Measurements from ENCODE around the gene CNN2. TPM values are rescaled to one million over a fixed set of nuclear protein-coding genes. Genes with fewer than 3 reads are reported as not detected.

CNN2 gene
- polyA plus RNA-seq, 3 donors: 69.9 to 213 (median 144) TPM

GRCh38 chr19:1003283-1003682 lies 23.1 kb upstream of the CNN2 start:
- no peak overlapping the region for H3K4me3 Mint-ChIP-seq
- Histone ChIP-seq H3K4me2 (replicated peaks; ENCODE audit: extremely low read depth, low read length, poor library complexity, severe bottlenecking) (no peak overlapping the region), H3K9me3 (replicated peaks in 1 of 2; ENCODE audit: control insufficient read depth in 1 of 2, insufficient read depth in 1 of 2, low read length in 2 of 2) (peaks cover 0 to 3% of the 10 kb centered on the region in 2 donors), H3K27ac (ENCODE audit: low read depth in 1 of 2, low read length in 2 of 2) (no peak overlapping the region), H3K27me3 (ENCODE audit: control insufficient read depth in 2 of 2, insufficient read depth in 2 of 2, low read length in 2 of 2) (peaks cover 10 to 37% of the 10 kb centered on the region in 2 donors), H2AFZ (ENCODE audit: insufficient read depth, low read depth, low read length, poor library complexity, severe bottlenecking) (no peak overlapping the region), H3K79me2 (ENCODE audit: insufficient read depth, low read length) (no peaks in the 10 kb centered on the region), H3K4me1 (ENCODE audit: control insufficient read depth in 1 of 2, insufficient read depth in 2 of 2, low read length in 2 of 2) (peaks cover 12 to 13% of the 10 kb centered on the region in 2 donors), H3K36me3 (replicated peaks in 1 of 2; ENCODE audit: control insufficient read depth in 1 of 2, insufficient read depth in 2 of 2, low read length in 2 of 2) (no peaks in the 10 kb centered on the region), H3K4me3 (replicated peaks in 1 of 3; ENCODE audit: low read depth in 2 of 3, low read length in 3 of 3) (no peak overlapping the region), H3K9ac (ENCODE audit: insufficient read depth, low read length, poor library complexity, severe bottlenecking) (no peak overlapping the region), H4K20me1 (ENCODE audit: insufficient read depth, low read length) (peaks cover 4% of the 10 kb centered on the region)
- peaks cover under 1 to 9% (median 7%) of the 10 kb centered on the region in 7 donors for H3K9me3 Mint-ChIP-seq
- H3K27me3 Mint-ChIP-seq (ENCODE audit: low read depth in 3 of 3): peaks cover 29 to 47% (median 31%) of the 10 kb centered on the region in 3 donors
- 83% methylated on average over 37 of the region's 37 CpGs for whole genome bisulfite sequencing (ENCODE audit: insufficient coverage)
- no peak overlapping the region for H3K27ac Mint-ChIP-seq
- DNase-seq: no peak
- H3K36me3 Mint-ChIP-seq: peaks cover under 1 to 6% of the 10 kb centered on the region in 2 donors
- no peak for TF ChIP-seq CTCF (IDR thresholded peaks at IDR 0.05)
- intact Hi-C loops (cut with micrococcal nuclease): no loop called here
- H3K4me1 Mint-ChIP-seq: peaks cover 6% of the 10 kb centered on the region

- Mint-ChIP-seq H3K4me3 (no peak overlapping the region), H3K4me1 (peaks cover 6% of the 10 kb centered on the region), H3K27ac (peak overlapping the region in 1 of 7 donors; percentile 33), H3K27me3 (ENCODE audit: low read depth in 3 of 3) (peaks cover 23 to 37% (median 23%) of the 10 kb centered on the region in 3 donors), H3K9me3 (peaks cover 0 to 6% (median 4%) of the 10 kb centered on the region in 7 donors), H3K36me3 (peaks cover 3 to 5% of the 10 kb centered on the region in 2 donors)
- 85% methylated on average over 27 of the region's 32 CpGs for WGBS (ENCODE audit: insufficient coverage)
- Histone ChIP-seq H3K4me3 (replicated peaks in 1 of 3; ENCODE audit: low read depth in 2 of 3, low read length in 3 of 3) (no peak overlapping the region), H3K79me2 (ENCODE audit: insufficient read depth, low read length) (no peaks in the 10 kb centered on the region), H3K27me3 (ENCODE audit: control insufficient read depth in 2 of 2, insufficient read depth in 2 of 2, low read length in 2 of 2) (peaks cover 8 to 27% of the 10 kb centered on the region in 2 donors), H3K9ac (ENCODE audit: insufficient read depth, low read length, poor library complexity, severe bottlenecking) (no peak overlapping the region), H3K4me2 (replicated peaks; ENCODE audit: extremely low read depth, low read length, poor library complexity, severe bottlenecking) (no peak overlapping the region), H2AFZ (ENCODE audit: insufficient read depth, low read depth, low read length, poor library complexity, severe bottlenecking) (no peak overlapping the region), H3K27ac (ENCODE audit: low read depth in 1 of 2, low read length in 2 of 2) (no peak overlapping the region), H3K4me1 (ENCODE audit: control insufficient read depth in 1 of 2, insufficient read depth in 2 of 2, low read length in 2 of 2) (peaks cover 12 to 13% of the 10 kb centered on the region in 2 donors), H4K20me1 (ENCODE audit: insufficient read depth, low read length) (peaks cover 14% of the 10 kb centered on the region), H3K9me3 (replicated peaks in 1 of 2; ENCODE audit: control insufficient read depth in 1 of 2, insufficient read depth in 1 of 2, low read length in 2 of 2) (peaks cover 0 to 1% of the 10 kb centered on the region in 2 donors), H3K36me3 (replicated peaks in 1 of 2; ENCODE audit: control insufficient read depth in 1 of 2, insufficient read depth in 2 of 2, low read length in 2 of 2) (no peaks in the 10 kb centered on the region)
- intact Hi-C loops (cut with micrococcal nuclease): no loop called here
- no peak for TF ChIP-seq CTCF (IDR thresholded peaks at IDR 0.05)
- DNase-seq: no peak
These were observed 22.1 kb upstream of the CNN2 start for GRCh38 chr19:1004204-1004802.

Measured in CD14-positive monocyte (primary cell).